Progenitor cell of endocrine pancreas (in vitro differentiated cells): ENCODE data around the gene TAC3. TPM values are rescaled to one million over a fixed set of nuclear protein-coding genes. Genes with fewer than 3 reads are reported as not detected.
"Not testable (repeated sequence)": the region's sequence is repeated elsewhere in the genome, so short reads cannot be mapped to it uniquely, and the experiment has no call there.

ENCODE experiments used
- DNase-seq: peaks from one replicate; pipeline ENCODE4 v3.0.0; 2021; ENCODE audit warnings: low spot score; ENCODE audit not compliant: unreplicated experiment
- H3K27ac Mint-ChIP-seq: 2 replicates; pipeline ENCODE4 v1.8.0; 2021; ENCODE audit warnings: mild to moderate bottlenecking, moderate library complexity, mixed read lengths
- H3K27me3 Mint-ChIP-seq: 2 replicates; pipeline ENCODE4 v1.8.0; 2021; ENCODE audit warnings: mixed read lengths
- H3K36me3 Mint-ChIP-seq: 2 replicates; pipeline ENCODE4 v1.8.0; 2022; ENCODE audit warnings: mixed read lengths; ENCODE audit not compliant: insufficient read depth
- H3K4me1 Mint-ChIP-seq: 2 replicates; pipeline ENCODE4 v1.8.0; 2021; ENCODE audit warnings: low read depth, mixed read lengths
- H3K4me3 Mint-ChIP-seq: 2 replicates; pipeline ENCODE4 v1.8.0; 2021; ENCODE audit warnings: low read depth, mild to moderate bottlenecking, moderate library complexity, mixed read lengths
- H3K9me3 Mint-ChIP-seq: 2 replicates; pipeline ENCODE4 v1.8.0; 2021; ENCODE audit warnings: low read depth, mixed read lengths
- CTCF ChIP-seq: fragments of 200-600 bp; sonication (generic); IDR thresholded peaks from one replicate; pipeline ENCODE4 v1.5.0; 2021; ENCODE audit warnings: antibody characterized with exemption, mild to moderate bottlenecking; ENCODE audit not compliant: unreplicated experiment
- total RNA-seq: library from RNA; stranded (reverse); gene quantifications from 2 replicates; pipeline ENCODE4 v1.2.1, GENCODE V29; 2021

TAC3 gene
- total RNA-seq, 1 donor from 2014 or later = 4.1 TPM

DNA sequence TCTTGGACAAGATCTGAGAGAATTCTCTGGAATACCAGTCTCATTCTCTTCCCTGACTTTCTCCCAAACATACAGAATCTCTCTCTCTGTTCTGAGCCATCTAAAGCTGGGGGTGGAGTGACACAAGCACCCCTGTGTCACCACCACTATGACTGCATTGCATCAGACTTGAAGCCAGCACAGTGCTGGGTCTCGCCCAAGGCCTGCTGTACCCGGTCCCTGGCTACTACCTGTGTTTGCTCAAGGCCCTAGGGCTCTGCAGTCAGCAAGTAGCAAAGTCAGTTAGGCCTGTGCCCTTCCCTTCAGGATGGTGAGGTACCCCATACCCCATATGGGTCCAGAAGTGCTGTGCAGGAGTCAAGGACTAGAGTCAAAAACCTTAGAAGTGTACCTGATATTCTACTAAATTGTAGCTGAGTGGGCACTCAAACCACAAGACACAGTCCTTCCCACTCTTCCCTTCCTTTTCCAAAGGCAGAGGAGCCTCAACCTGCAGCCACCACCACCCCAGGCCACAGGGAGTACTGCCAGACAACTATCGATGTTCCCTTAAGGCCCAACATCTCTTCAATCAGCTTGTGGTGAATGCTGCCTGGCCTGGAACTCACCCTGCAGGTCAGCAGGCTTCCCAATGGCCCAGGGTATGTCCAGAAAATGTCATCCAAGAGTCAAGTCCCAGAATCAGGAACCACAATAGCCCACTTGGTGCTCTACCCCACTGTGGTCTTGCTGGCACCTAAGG, 37.8 kb downstream of the TAC3 start:
- H3K27ac Mint-ChIP-seq = no peak overlapping the region
- H3K9me3 Mint-ChIP-seq = no peaks in the 10 kb centered on the region
- no peak for TF ChIP-seq CTCF
- H3K4me3 Mint-ChIP-seq = no peak overlapping the region
- peaks cover 2% of the 10 kb centered on the region for H3K36me3 Mint-ChIP-seq
- H3K4me1 Mint-ChIP-seq = no peaks in the 10 kb centered on the region
- H3K27me3 Mint-ChIP-seq = no peaks in the 10 kb centered on the region
- no peak for DNase-seq

DNA sequence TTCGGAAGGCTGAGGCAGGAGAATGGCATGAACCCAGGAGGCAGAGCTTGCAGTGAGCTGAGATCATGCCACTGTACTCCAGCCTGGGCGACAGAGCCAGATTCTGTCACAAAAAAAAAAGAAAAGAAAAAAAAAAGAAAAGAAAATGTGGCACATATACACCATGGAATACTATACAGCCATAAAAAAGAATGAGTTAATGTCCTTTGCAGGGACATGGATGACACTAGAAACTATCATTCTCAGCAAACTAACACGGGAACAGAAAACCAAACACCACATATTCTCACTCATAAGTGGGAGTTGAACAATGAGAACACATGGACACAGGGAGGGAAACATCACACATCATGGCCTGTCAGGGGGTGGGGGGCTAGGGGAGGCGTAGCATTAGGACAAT, 39.0 kb downstream of the TAC3 start:
- H3K27me3 Mint-ChIP-seq, H3K4me1 Mint-ChIP-seq, H3K4me3 Mint-ChIP-seq, H3K36me3 Mint-ChIP-seq, H3K9me3 Mint-ChIP-seq, DNase-seq: not testable (repeated sequence)
- H3K27ac Mint-ChIP-seq = peak overlapping the region; percentile 33

- not testable (repeated sequence) for H3K4me3 Mint-ChIP-seq, H3K27me3 Mint-ChIP-seq, H3K9me3 Mint-ChIP-seq, DNase-seq, H3K27ac Mint-ChIP-seq, H3K4me1 Mint-ChIP-seq, H3K36me3 Mint-ChIP-seq
Observed at GRCh38 chr12:56974224-56974623, 42.1 kb downstream of the TAC3 start.

DNA sequence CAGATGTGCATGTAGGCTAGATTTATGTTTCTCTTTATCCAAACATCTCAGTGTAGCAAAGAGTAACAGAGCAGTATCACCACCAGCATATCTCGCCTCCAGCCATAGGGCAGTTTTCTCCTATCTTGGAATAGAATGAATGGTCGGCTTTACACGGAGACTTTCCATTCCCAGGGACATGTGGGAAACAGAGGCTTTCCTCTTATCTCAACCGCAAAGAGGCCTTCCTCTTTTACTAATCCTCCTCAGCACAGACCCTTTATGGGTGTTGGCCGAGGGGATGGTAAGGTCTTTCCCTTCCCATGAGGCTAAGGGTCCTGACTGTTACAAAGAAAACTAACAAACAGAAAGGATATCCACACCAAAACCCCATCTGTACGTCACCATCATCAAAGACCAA, 47.4 kb downstream of the TAC3 start:
- not testable (repeated sequence) for H3K4me3 Mint-ChIP-seq, H3K27ac Mint-ChIP-seq, H3K36me3 Mint-ChIP-seq, DNase-seq, H3K4me1 Mint-ChIP-seq, H3K27me3 Mint-ChIP-seq
- H3K9me3 Mint-ChIP-seq = peaks cover 11% of the 10 kb centered on the region

- not testable (repeated sequence) for DNase-seq, H3K27ac Mint-ChIP-seq, H3K4me3 Mint-ChIP-seq, H3K4me1 Mint-ChIP-seq, H3K27me3 Mint-ChIP-seq, H3K36me3 Mint-ChIP-seq
- H3K9me3 Mint-ChIP-seq = peaks cover 21% of the 10 kb centered on the region
Observed at GRCh38 chr12:56965997-56966642, 50.2 kb downstream of the TAC3 start.

- not testable (repeated sequence) for H3K4me1 Mint-ChIP-seq, H3K4me3 Mint-ChIP-seq, H3K27ac Mint-ChIP-seq, DNase-seq, H3K27me3 Mint-ChIP-seq, H3K36me3 Mint-ChIP-seq
- H3K9me3 Mint-ChIP-seq = peaks cover 25% of the 10 kb centered on the region
Observed at GRCh38 chr12:56965124-56965523, 51.2 kb downstream of the TAC3 start.

- peaks cover 28% of the 10 kb centered on the region for H3K9me3 Mint-ChIP-seq
- DNase-seq, H3K4me3 Mint-ChIP-seq, H3K27me3 Mint-ChIP-seq, H3K36me3 Mint-ChIP-seq, H3K4me1 Mint-ChIP-seq, H3K27ac Mint-ChIP-seq: not testable (repeated sequence)
Observed at GRCh38 chr12:56963557-56963956, 52.8 kb downstream of the TAC3 start.

DNA sequence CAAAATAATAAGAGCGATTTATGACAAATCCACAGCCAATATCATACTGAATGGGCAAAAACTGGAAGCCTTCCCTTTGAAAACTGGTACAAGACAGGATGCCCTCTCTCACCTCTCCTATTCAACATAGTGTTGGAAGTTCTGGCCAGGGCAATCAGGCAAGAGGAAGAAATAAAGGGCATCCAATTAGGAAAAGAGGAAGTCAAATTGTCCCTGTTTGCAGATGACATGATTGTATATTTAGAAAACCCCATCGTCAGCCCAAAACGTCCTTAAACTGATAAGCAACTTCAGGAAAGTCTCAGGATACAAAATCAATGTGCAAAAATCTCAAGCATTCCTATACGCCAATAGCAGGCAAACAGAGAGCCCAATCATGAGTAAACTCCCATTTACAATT, 54.1 kb downstream of the TAC3 start:
- not testable (repeated sequence) for H3K27ac Mint-ChIP-seq, H3K4me3 Mint-ChIP-seq, DNase-seq, H3K36me3 Mint-ChIP-seq, H3K27me3 Mint-ChIP-seq, H3K4me1 Mint-ChIP-seq
- peaks cover 25% of the 10 kb centered on the region for H3K9me3 Mint-ChIP-seq

Other genes starting within 250 kb of the TAC3 start
- not detected in 2 replicates for gene SDR9C7, start 82.1 kb downstream of the TAC3 start, total RNA-seq
- 0.87 and 0.98 TPM in 2 replicates for gene RDH16, start 58.9 kb downstream of the TAC3 start, total RNA-seq
- 20.7 and 20.8 TPM in 2 replicates for gene ZBTB39, start 10.0 kb downstream of the TAC3 start, total RNA-seq
- gene MYO1A, start 33.6 kb upstream of the TAC3 start, total RNA-seq = 1.2 and 1.6 TPM in 2 replicates
- 24.2 and 26.5 TPM in 2 replicates for gene NEMP1, start 62.3 kb upstream of the TAC3 start, total RNA-seq
- 13.4 and 13.8 TPM in 2 replicates for gene NAB2, start 72.6 kb upstream of the TAC3 start, total RNA-seq
- 130 and 136 TPM in 2 replicates for gene STAT6, start 94.8 kb upstream of the TAC3 start, total RNA-seq
- 93.4 and 95.7 TPM in 2 replicates for gene LRP1, start 112.0 kb upstream of the TAC3 start, total RNA-seq
- not detected in 2 replicates for gene LRP1-AS, start 131.1 kb upstream of the TAC3 start, total RNA-seq
- gene NXPH4, start 200.3 kb upstream of the TAC3 start, total RNA-seq = 1.7 and 2.0 TPM in 2 replicates
- 162 and 165 TPM in 2 replicates for gene SHMT2, start 213.2 kb upstream of the TAC3 start, total RNA-seq
- gene STAC3, start 234.7 kb upstream of the TAC3 start, total RNA-seq = 6.0 and 6.1 TPM in 2 replicates